ENCODE measurements around the gene CPED1.

Gene CPED1

DNA sequence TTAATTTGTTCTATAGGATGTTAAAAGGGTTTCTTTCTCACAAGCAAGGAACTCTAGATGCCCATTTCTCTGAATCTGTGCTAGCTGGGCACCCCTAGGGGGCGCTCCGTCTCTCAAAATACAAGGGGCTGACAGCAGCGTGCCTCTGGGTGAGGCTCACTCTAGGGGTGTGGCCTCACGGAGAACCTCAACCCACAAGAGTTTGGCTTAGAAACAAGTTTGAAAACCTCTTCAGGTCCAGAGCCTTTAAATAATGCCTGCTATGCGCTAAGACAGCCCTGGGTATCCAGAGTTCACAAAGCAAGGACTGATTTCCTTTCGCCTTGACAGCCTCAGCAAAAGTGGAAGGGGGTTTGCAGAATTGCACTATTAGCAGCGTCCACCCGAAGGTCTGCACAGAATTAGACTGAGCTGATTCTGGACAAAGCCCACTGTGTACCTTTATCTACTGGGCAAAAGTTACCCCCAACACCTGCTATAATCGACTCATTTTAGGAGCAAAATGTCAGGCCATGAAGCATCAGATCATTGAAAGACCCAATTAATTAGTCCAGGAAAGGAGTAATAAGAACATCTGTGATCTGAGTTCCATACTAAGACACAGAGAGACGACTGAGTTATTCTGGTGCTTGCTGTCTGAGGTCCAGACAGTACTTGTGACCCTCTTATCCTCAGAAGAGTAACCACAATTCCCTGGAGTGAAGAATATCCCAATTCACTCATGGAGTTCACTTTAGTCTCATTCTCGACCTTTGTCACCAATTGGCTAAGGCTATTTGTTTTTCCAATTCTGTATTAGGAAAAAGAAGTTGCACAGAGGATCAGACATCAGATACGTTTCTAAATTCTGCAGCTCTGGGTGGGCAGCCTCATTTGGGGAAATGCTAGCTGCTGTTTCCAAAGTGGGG, 574 bp upstream of the CPED1 start:
- H2BK12ac ChIP-seq (ENCODE audit: low read length) = no peak overlapping the region
- H3K9me3 ChIP-seq (replicated peaks in 1 of 2; ENCODE audit: control insufficient read depth in 2 of 2, insufficient read depth in 1 of 2, low read depth in 1 of 2, low read length in 2 of 2) = no peaks in the 10 kb centered on the region
- H4K8ac ChIP-seq (ENCODE audit: low read depth, low read length) = no peak overlapping the region
- peak overlapping the region; percentile 84 for H2AFZ ChIP-seq (ENCODE audit: low read length)
- H3K4me2 ChIP-seq (ENCODE audit: insufficient read depth, low read length, poor library complexity, severe bottlenecking) = peak overlapping the region; percentile 54
- no peak overlapping the region for H3K9ac ChIP-seq (ENCODE audit: low read depth, low read length, poor library complexity)
- peak; percentile 82 for DNase-seq (ENCODE audit: low spot score)
- H3K79me1 ChIP-seq (ENCODE audit: low read depth, low read length) = no peaks in the 10 kb centered on the region
- no peak overlapping the region for H3K23ac ChIP-seq (ENCODE audit: low read depth, low read length, poor library complexity)
- H3K4ac ChIP-seq (ENCODE audit: low read length) = no peak overlapping the region
- H4K91ac ChIP-seq (ENCODE audit: low read depth, low read length, poor library complexity) = no peak overlapping the region
- no CpG with 5 or more reads among the region's 12 CpGs for WGBS, 2 donors (ENCODE audit: extremely low coverage in 2 of 2, insufficient read length in 2 of 2, insufficient replicate concordance in 1 of 2)
- H3K36me3 ChIP-seq (replicated peaks in 1 of 2; ENCODE audit: control insufficient read depth in 2 of 2, insufficient read depth in 2 of 2, low read length in 2 of 2) = no peaks in the 10 kb centered on the region
- no peak overlapping the region for H3K27ac ChIP-seq (replicated peaks; ENCODE audit: low read length)
- peaks cover 0 to 19% (median 3%) of the 10 kb centered on the region in 3 experiments for H3K27me3 ChIP-seq (ENCODE audit: control insufficient read depth in 3 of 3, insufficient read depth in 3 of 3, low read depth in 1 of 3, low read length in 3 of 3)
- H2BK120ac ChIP-seq (ENCODE audit: low read depth, low read length) = no peak overlapping the region
- H3K14ac ChIP-seq (ENCODE audit: low read length) = no peak overlapping the region
- peak overlapping the region in 1 of 2 donors; percentile 37 for H3K4me3 ChIP-seq (ENCODE audit: low read length in 2 of 2)
- peaks cover 0 to 6% of the 10 kb centered on the region in 2 donors for H3K4me1 ChIP-seq (ENCODE audit: control insufficient read depth in 2 of 2, insufficient read depth in 1 of 2, low read depth in 1 of 2, low read length in 2 of 2)
- H2BK15ac ChIP-seq (ENCODE audit: low read length) = no peak overlapping the region
- no peak overlapping the region for H2BK5ac ChIP-seq (ENCODE audit: low read length)
- H3K18ac ChIP-seq (ENCODE audit: low read length) = no peak overlapping the region
- no peak overlapping the region for H2AK5ac ChIP-seq (ENCODE audit: low read depth, low read length)

DNA sequence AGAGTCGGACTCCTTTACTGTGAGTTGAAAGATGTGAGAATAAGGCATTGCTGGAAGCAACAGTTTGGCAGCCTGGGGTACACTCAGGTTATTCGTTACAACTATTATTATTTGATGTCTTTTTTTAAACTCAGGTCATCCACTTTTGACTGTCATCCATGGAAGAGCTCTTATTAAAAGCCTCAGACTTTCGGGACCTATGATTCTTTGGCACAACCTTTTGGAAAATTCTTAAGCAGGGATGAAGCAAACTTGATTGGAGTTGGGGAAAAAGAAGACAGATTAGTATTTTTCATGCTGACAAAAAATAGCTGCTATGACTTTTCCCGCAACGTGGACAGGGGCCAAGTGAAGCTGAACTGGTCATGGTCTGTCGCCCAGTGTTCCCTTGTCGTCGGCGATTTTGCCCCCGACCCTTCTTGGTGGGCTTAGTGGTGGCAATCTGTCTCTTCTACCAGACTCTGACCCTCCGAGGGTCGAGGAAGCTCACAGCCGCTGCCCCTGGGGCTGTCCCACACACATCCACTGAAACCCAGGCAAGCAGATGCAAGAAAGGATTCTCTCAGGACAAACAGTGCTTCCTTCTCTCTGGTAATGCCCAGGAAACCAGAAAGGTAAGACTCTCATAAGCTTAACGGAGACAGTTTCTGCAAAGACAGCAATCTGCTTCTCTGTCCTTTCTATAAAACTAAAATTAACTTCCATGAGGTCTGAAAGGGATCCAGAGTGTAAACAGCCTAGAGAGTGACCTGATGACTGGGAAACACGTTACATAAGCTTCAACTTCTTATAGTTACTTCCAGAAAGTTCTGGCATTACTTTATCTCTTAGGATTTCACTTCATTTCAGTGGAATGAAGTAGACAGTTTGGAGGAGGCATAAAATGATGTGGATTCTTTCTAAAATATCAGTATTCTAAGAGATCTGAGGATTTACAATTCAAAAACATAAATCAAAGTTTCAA, 1.0 kb downstream of the CPED1 start:
- Histone ChIP-seq H3K14ac (ENCODE audit: low read length) (no peak overlapping the region), H3K23ac (ENCODE audit: low read depth, low read length, poor library complexity) (no peak overlapping the region), H3K4me1 (ENCODE audit: control insufficient read depth in 2 of 2, insufficient read depth in 1 of 2, low read depth in 1 of 2, low read length in 2 of 2) (peaks cover 0 to 6% of the 10 kb centered on the region in 2 donors), H4K91ac (ENCODE audit: low read depth, low read length, poor library complexity) (no peak overlapping the region), H2BK120ac (ENCODE audit: low read depth, low read length) (no peak overlapping the region), H3K4me2 (ENCODE audit: insufficient read depth, low read length, poor library complexity, severe bottlenecking) (no peak overlapping the region), H3K18ac (ENCODE audit: low read length) (no peak overlapping the region), H3K27ac (replicated peaks; ENCODE audit: low read length) (no peak overlapping the region), H3K9ac (ENCODE audit: low read depth, low read length, poor library complexity) (no peak overlapping the region), H3K9me3 (replicated peaks in 1 of 2; ENCODE audit: control insufficient read depth in 2 of 2, insufficient read depth in 1 of 2, low read depth in 1 of 2, low read length in 2 of 2) (no peaks in the 10 kb centered on the region), H2BK15ac (ENCODE audit: low read length) (no peak overlapping the region), H3K79me1 (ENCODE audit: low read depth, low read length) (no peaks in the 10 kb centered on the region), H2BK12ac (ENCODE audit: low read length) (no peak overlapping the region), H3K4me3 (ENCODE audit: low read length in 2 of 2) (no peak overlapping the region), H4K8ac (ENCODE audit: low read depth, low read length) (no peak overlapping the region), H2AFZ (ENCODE audit: low read length) (peak overlapping the region; percentile 84), H3K36me3 (replicated peaks in 1 of 2; ENCODE audit: control insufficient read depth in 2 of 2, insufficient read depth in 2 of 2, low read length in 2 of 2) (no peaks in the 10 kb centered on the region), H3K4ac (ENCODE audit: low read length) (no peak overlapping the region), H2BK5ac (ENCODE audit: low read length) (no peak overlapping the region), H3K27me3 (ENCODE audit: control insufficient read depth in 3 of 3, insufficient read depth in 3 of 3, low read depth in 1 of 3, low read length in 3 of 3) (peaks cover 0 to 19% (median 4%) of the 10 kb centered on the region in 3 experiments), H2AK5ac (ENCODE audit: low read depth, low read length) (no peak overlapping the region)
- no peak for DNase-seq (ENCODE audit: low spot score)
- WGBS, 2 donors (ENCODE audit: extremely low coverage in 2 of 2, insufficient read length in 2 of 2, insufficient replicate concordance in 1 of 2) = no CpG with 5 or more reads among the region's 15 CpGs

DNA sequence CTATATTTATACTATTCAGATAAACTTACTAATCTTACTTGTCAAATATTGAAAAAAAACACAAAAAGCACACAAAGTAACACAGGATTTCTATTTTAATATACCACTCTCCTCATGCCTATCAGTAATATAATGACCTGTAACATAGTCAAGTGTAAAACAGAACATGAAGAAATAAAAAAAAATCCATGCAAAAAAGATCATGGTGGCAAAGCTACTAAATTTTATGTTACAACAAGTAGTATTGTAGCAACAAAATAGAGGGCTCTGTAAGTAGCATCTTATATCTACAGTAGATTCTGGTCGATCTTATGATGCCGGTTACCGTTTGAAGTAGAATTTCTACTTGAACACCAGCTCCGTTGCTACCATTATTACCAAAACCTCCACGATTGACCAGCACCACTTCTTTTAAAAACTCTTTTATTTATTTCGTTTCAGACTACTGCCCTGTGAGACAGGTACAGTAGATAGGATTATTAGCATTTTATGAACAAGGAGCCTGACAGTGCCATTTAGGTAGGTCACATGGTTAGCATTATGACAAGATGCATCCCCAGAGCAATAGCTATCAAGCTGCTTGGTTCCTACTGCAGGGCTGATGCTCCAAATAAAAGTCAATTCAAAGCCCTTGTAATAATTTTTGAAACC, 2.1 kb downstream of the CPED1 start:
- no peak overlapping the region for H2BK15ac ChIP-seq (ENCODE audit: low read length)
- no peak overlapping the region for H3K14ac ChIP-seq (ENCODE audit: low read length)
- H2AFZ ChIP-seq (ENCODE audit: low read length) = no peak overlapping the region
- no peak overlapping the region for H4K91ac ChIP-seq (ENCODE audit: low read depth, low read length, poor library complexity)
- no peak overlapping the region for H3K4ac ChIP-seq (ENCODE audit: low read length)
- H4K8ac ChIP-seq (ENCODE audit: low read depth, low read length) = no peak overlapping the region
- H3K4me2 ChIP-seq (ENCODE audit: insufficient read depth, low read length, poor library complexity, severe bottlenecking) = no peak overlapping the region
- H3K79me1 ChIP-seq (ENCODE audit: low read depth, low read length) = no peaks in the 10 kb centered on the region
- no peak overlapping the region for H2AK5ac ChIP-seq (ENCODE audit: low read depth, low read length)
- no CpG with 5 or more reads among the region's 6 CpGs for WGBS, 2 donors (ENCODE audit: extremely low coverage in 2 of 2, insufficient read length in 2 of 2, insufficient replicate concordance in 1 of 2)
- no peaks in the 10 kb centered on the region for H3K9me3 ChIP-seq (replicated peaks in 1 of 2; ENCODE audit: control insufficient read depth in 2 of 2, insufficient read depth in 1 of 2, low read depth in 1 of 2, low read length in 2 of 2)
- H2BK12ac ChIP-seq (ENCODE audit: low read length) = no peak overlapping the region
- peaks cover 0 to 6% of the 10 kb centered on the region in 2 donors for H3K4me1 ChIP-seq (ENCODE audit: control insufficient read depth in 2 of 2, insufficient read depth in 1 of 2, low read depth in 1 of 2, low read length in 2 of 2)
- no peak overlapping the region for H3K23ac ChIP-seq (ENCODE audit: low read depth, low read length, poor library complexity)
- no peak for DNase-seq (ENCODE audit: low spot score)
- no peaks in the 10 kb centered on the region for H3K36me3 ChIP-seq (replicated peaks in 1 of 2; ENCODE audit: control insufficient read depth in 2 of 2, insufficient read depth in 2 of 2, low read length in 2 of 2)
- H2BK5ac ChIP-seq (ENCODE audit: low read length) = no peak overlapping the region
- H3K18ac ChIP-seq (ENCODE audit: low read length) = no peak overlapping the region
- peaks cover 0 to 19% (median 4%) of the 10 kb centered on the region in 3 experiments for H3K27me3 ChIP-seq (ENCODE audit: control insufficient read depth in 3 of 3, insufficient read depth in 3 of 3, low read depth in 1 of 3, low read length in 3 of 3)
- H3K4me3 ChIP-seq (ENCODE audit: low read length in 2 of 2) = no peak overlapping the region
- H3K9ac ChIP-seq (ENCODE audit: low read depth, low read length, poor library complexity) = no peak overlapping the region
- no peak overlapping the region for H2BK120ac ChIP-seq (ENCODE audit: low read depth, low read length)
- no peak overlapping the region for H3K27ac ChIP-seq (replicated peaks; ENCODE audit: low read length)
